ENCODE results near the gene HOXA1.
"Not testable (repeated sequence)": the region's sequence is repeated elsewhere in the genome, so short reads cannot be mapped to it uniquely, and the experiment has no call there.

Gene HOXA1

GRCh38 chr7:27048438-27048837, 47.4 kb downstream of the HOXA1 start:
- Histone ChIP-seq H2BK5ac (ENCODE audit: low read depth, low read length, poor library complexity, severe bottlenecking) (no peak overlapping the region), H2AK5ac (ENCODE audit: low read length, severe bottlenecking) (no peak overlapping the region)
- WGBS = 97% methylated on average over 5 of the region's 10 CpGs

DNA sequence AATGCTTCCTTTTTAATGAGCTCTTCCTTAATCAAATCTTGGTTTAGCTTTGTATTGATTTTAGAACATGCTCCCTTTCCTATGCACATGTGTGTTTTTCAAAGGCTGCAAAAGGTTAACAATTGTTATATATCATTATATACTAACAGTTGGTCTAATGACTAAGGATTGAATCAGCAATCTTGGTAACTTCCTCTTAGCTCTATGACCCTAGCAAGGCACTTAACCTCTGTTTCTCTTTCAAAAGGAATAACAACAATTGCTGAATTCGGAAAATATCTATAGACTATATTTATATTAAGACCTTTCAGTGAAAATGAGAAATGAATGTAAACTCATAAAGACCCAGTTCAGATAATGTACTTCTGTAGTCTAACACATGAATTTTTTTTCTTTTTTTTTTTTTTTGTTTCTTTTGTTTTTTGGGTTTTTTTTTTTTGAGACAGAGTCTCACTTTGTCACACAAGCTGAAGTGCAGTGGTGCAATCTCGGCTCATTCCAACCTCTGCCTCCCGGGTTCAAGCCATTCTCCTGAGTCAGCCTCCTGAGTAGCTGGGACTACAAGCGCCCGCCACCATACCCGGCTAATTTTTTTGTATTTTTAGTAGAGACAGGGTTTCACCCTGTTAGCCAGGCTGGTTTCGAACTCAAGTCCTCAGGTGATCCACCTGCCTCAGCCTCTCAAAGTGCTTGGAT, 48.8 kb downstream of the HOXA1 start:
- Histone ChIP-seq H4K91ac (ENCODE audit: low read length) (no peak overlapping the region), H4K8ac (ENCODE audit: low read length) (no peak overlapping the region), H3K14ac (ENCODE audit: low read length in 2 of 2) (no peak overlapping the region), H3K9ac (ENCODE audit: low read length) (peak overlapping the region; percentile 66), H2BK12ac (ENCODE audit: low read length in 2 of 2) (no peak overlapping the region), H2AFZ (ENCODE audit: low read depth, low read length) (no peak overlapping the region), H3K36me3 (ENCODE audit: control insufficient read depth in 1 of 2, insufficient read depth in 2 of 2, low read depth in 1 of 2, low read length in 2 of 2) (no peaks in the 10 kb centered on the region), H2BK15ac (ENCODE audit: low read depth, poor library complexity, severe bottlenecking) (no peak overlapping the region), H3K4me2 (ENCODE audit: low read length, poor library complexity, severe bottlenecking) (no peak overlapping the region), H3K18ac (ENCODE audit: low read depth in 1 of 2, low read length in 2 of 2) (no peak overlapping the region), H2BK5ac (ENCODE audit: low read depth, low read length, poor library complexity, severe bottlenecking) (no peak overlapping the region), H2AK5ac (ENCODE audit: low read length, severe bottlenecking) (no peak overlapping the region), H3K4me3 (ENCODE audit: insufficient read depth in 1 of 2, low read depth in 1 of 2, low read length in 2 of 2) (no peak overlapping the region), H3K23ac (ENCODE audit: low read length in 2 of 2) (no peak overlapping the region), H3K9me3 (ENCODE audit: control insufficient read depth, low read length) (no peaks in the 10 kb centered on the region), H3K4me1 (ENCODE audit: control insufficient read depth, insufficient read depth, low read depth, low read length) (no peaks in the 10 kb centered on the region), H3K27ac (ENCODE audit: low read length, poor library complexity, severe bottlenecking) (peak overlapping the region; percentile 43), H3K79me1 (replicated peaks; ENCODE audit: low read length, poor library complexity, severe bottlenecking) (no peaks in the 10 kb centered on the region), H2BK120ac (ENCODE audit: low read depth, low read length) (no peak overlapping the region), H3K27me3 (ENCODE audit: control insufficient read depth in 1 of 2, insufficient read depth in 1 of 2, low read length in 2 of 2) (no peaks in the 10 kb centered on the region), H3K4ac (ENCODE audit: low read depth in 1 of 2, low read length in 2 of 2) (no peak overlapping the region)
- DNase-seq = peak; percentile 76
- 21% methylated on average over 6 of the region's 7 CpGs for WGBS

More at GRCh38 chr7:27048438-27048837, 47.4 kb downstream of the HOXA1 start:
- H3K4me2 ChIP-seq (ENCODE audit: low read length, poor library complexity, severe bottlenecking) = no peak overlapping the region
- H3K14ac ChIP-seq (ENCODE audit: low read length in 2 of 2) = no peak overlapping the region
- H2BK12ac ChIP-seq (ENCODE audit: low read length in 2 of 2) = peak overlapping the region in 1 of 2 experiments; percentile 34
- no peak overlapping the region for H3K18ac ChIP-seq (ENCODE audit: low read depth in 1 of 2, low read length in 2 of 2)
- no peak overlapping the region for H2AFZ ChIP-seq (ENCODE audit: low read depth, low read length)
- no peak overlapping the region for H3K4ac ChIP-seq (ENCODE audit: low read depth in 1 of 2, low read length in 2 of 2)
- DNase-seq = no peak
- no peaks in the 10 kb centered on the region for H3K36me3 ChIP-seq (ENCODE audit: control insufficient read depth in 1 of 2, insufficient read depth in 2 of 2, low read depth in 1 of 2, low read length in 2 of 2)
- H3K4me3 ChIP-seq (ENCODE audit: insufficient read depth in 1 of 2, low read depth in 1 of 2, low read length in 2 of 2) = no peak overlapping the region
- no peak overlapping the region for H3K23ac ChIP-seq (ENCODE audit: low read length in 2 of 2)
- peaks cover 3% of the 10 kb centered on the region for H3K4me1 ChIP-seq (ENCODE audit: control insufficient read depth, insufficient read depth, low read depth, low read length)
- H3K79me1 ChIP-seq (replicated peaks; ENCODE audit: low read length, poor library complexity, severe bottlenecking) = no peaks in the 10 kb centered on the region
- no peak overlapping the region for H4K91ac ChIP-seq (ENCODE audit: low read length)
- H3K27ac ChIP-seq (ENCODE audit: low read length, poor library complexity, severe bottlenecking) = no peak overlapping the region
- H3K9ac ChIP-seq (ENCODE audit: low read length) = no peak overlapping the region
- no peak overlapping the region for H4K8ac ChIP-seq (ENCODE audit: low read length)
- no peaks in the 10 kb centered on the region for H3K9me3 ChIP-seq (ENCODE audit: control insufficient read depth, low read length)
- H3K27me3 ChIP-seq (ENCODE audit: control insufficient read depth in 1 of 2, insufficient read depth in 1 of 2, low read length in 2 of 2) = no peaks in the 10 kb centered on the region
- no peak overlapping the region for H2BK15ac ChIP-seq (ENCODE audit: low read depth, poor library complexity, severe bottlenecking)
- H2BK120ac ChIP-seq (ENCODE audit: low read depth, low read length) = no peak overlapping the region

- not testable (repeated sequence) for H3K4ac ChIP-seq (ENCODE audit: low read depth in 1 of 2, low read length in 2 of 2); H3K9ac ChIP-seq (ENCODE audit: low read length); H3K4me1 ChIP-seq (ENCODE audit: control insufficient read depth, insufficient read depth, low read depth, low read length); H3K36me3 ChIP-seq (ENCODE audit: control insufficient read depth in 1 of 2, insufficient read depth in 2 of 2, low read depth in 1 of 2, low read length in 2 of 2); H2BK12ac ChIP-seq (ENCODE audit: low read length in 2 of 2); H2BK120ac ChIP-seq (ENCODE audit: low read depth, low read length); H3K23ac ChIP-seq (ENCODE audit: low read length in 2 of 2); H3K4me2 ChIP-seq (ENCODE audit: low read length, poor library complexity, severe bottlenecking); H3K79me1 ChIP-seq (replicated peaks; ENCODE audit: low read length, poor library complexity, severe bottlenecking); H2AK5ac ChIP-seq (ENCODE audit: low read length, severe bottlenecking); H3K9me3 ChIP-seq (ENCODE audit: control insufficient read depth, low read length); H2BK5ac ChIP-seq (ENCODE audit: low read depth, low read length, poor library complexity, severe bottlenecking); DNase-seq; H3K14ac ChIP-seq (ENCODE audit: low read length in 2 of 2); H2BK15ac ChIP-seq (ENCODE audit: low read depth, poor library complexity, severe bottlenecking); H2AFZ ChIP-seq (ENCODE audit: low read depth, low read length); H3K27me3 ChIP-seq (ENCODE audit: control insufficient read depth in 1 of 2, insufficient read depth in 1 of 2, low read length in 2 of 2); H3K27ac ChIP-seq (ENCODE audit: low read length, poor library complexity, severe bottlenecking); H3K18ac ChIP-seq (ENCODE audit: low read depth in 1 of 2, low read length in 2 of 2); H4K91ac ChIP-seq (ENCODE audit: low read length); H3K4me3 ChIP-seq (ENCODE audit: insufficient read depth in 1 of 2, low read depth in 1 of 2, low read length in 2 of 2); H4K8ac ChIP-seq (ENCODE audit: low read length)
- WGBS = no CpG with 5 or more reads among the region's 4 CpGs
Measured at GRCh38 chr7:27045972-27046371, 49.8 kb downstream of the HOXA1 start.

GRCh38 chr7:27045066-27045465, 50.7 kb downstream of the HOXA1 start:
- not testable (repeated sequence) for H3K79me1 ChIP-seq (replicated peaks; ENCODE audit: low read length, poor library complexity, severe bottlenecking); H3K36me3 ChIP-seq (ENCODE audit: control insufficient read depth in 1 of 2, insufficient read depth in 2 of 2, low read depth in 1 of 2, low read length in 2 of 2); H3K4me3 ChIP-seq (ENCODE audit: insufficient read depth in 1 of 2, low read depth in 1 of 2, low read length in 2 of 2); H2BK5ac ChIP-seq (ENCODE audit: low read depth, low read length, poor library complexity, severe bottlenecking); H4K8ac ChIP-seq (ENCODE audit: low read length); H2BK120ac ChIP-seq (ENCODE audit: low read depth, low read length); H2AK5ac ChIP-seq (ENCODE audit: low read length, severe bottlenecking); H2BK12ac ChIP-seq (ENCODE audit: low read length in 2 of 2); H3K23ac ChIP-seq (ENCODE audit: low read length in 2 of 2); H3K9me3 ChIP-seq (ENCODE audit: control insufficient read depth, low read length); H3K27me3 ChIP-seq (ENCODE audit: control insufficient read depth in 1 of 2, insufficient read depth in 1 of 2, low read length in 2 of 2); DNase-seq; H3K9ac ChIP-seq (ENCODE audit: low read length); H4K91ac ChIP-seq (ENCODE audit: low read length); H2BK15ac ChIP-seq (ENCODE audit: low read depth, poor library complexity, severe bottlenecking); H2AFZ ChIP-seq (ENCODE audit: low read depth, low read length); H3K14ac ChIP-seq (ENCODE audit: low read length in 2 of 2); H3K18ac ChIP-seq (ENCODE audit: low read depth in 1 of 2, low read length in 2 of 2); H3K4ac ChIP-seq (ENCODE audit: low read depth in 1 of 2, low read length in 2 of 2); H3K27ac ChIP-seq (ENCODE audit: low read length, poor library complexity, severe bottlenecking); H3K4me1 ChIP-seq (ENCODE audit: control insufficient read depth, insufficient read depth, low read depth, low read length); H3K4me2 ChIP-seq (ENCODE audit: low read length, poor library complexity, severe bottlenecking)
- WGBS = no CpG with 5 or more reads among the region's 28 CpGs
